NCI-H2081 treated with DMSO at 0.1 percent for 48 hours (cell line): Measurements from ENCODE around the gene GALNT9.
"Not testable (repeated sequence)": the region's sequence is repeated elsewhere in the genome, so short reads cannot be mapped to it uniquely, and the experiment has no call there.

Experiments used
- DNase-seq: peaks from one replicate; lab custom pipeline; 2025; lab: John Stamatoyannopoulos, UW

GALNT9 gene

GRCh38 chr12:132279184-132279889, 50.1 kb downstream of the GALNT9 start:
- DNase-seq = no peak

- DNase-seq = no peak
Observed at GRCh38 chr12:132278401-132279183, 50.8 kb downstream of the GALNT9 start.

DNA sequence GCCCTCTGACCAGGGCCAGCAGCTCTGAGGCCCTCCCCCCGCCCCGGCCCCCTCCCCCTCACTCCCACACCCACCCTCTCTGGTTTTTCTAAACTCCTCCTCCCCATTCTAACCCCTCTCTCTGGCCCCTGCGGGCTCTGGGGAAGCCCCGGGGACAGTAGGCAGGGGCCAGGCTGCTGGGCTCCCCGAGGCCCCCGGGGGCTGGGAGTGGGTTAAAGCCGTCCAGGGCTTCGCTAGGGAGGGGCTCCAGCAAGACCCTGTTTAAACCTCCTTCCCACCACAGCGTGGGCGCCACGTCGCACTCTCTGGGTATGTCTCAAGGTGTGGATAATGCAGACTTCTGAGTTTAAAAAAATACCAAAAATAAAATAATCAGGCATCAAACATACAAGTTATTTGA, 51.4 kb downstream of the GALNT9 start:
- no peak for DNase-seq

GRCh38 chr12:132277374-132277941, 51.9 kb downstream of the GALNT9 start:
- DNase-seq = no peak

- DNase-seq = no peak
Observed at GRCh38 chr12:132276827-132277373, 52.5 kb downstream of the GALNT9 start.

DNA sequence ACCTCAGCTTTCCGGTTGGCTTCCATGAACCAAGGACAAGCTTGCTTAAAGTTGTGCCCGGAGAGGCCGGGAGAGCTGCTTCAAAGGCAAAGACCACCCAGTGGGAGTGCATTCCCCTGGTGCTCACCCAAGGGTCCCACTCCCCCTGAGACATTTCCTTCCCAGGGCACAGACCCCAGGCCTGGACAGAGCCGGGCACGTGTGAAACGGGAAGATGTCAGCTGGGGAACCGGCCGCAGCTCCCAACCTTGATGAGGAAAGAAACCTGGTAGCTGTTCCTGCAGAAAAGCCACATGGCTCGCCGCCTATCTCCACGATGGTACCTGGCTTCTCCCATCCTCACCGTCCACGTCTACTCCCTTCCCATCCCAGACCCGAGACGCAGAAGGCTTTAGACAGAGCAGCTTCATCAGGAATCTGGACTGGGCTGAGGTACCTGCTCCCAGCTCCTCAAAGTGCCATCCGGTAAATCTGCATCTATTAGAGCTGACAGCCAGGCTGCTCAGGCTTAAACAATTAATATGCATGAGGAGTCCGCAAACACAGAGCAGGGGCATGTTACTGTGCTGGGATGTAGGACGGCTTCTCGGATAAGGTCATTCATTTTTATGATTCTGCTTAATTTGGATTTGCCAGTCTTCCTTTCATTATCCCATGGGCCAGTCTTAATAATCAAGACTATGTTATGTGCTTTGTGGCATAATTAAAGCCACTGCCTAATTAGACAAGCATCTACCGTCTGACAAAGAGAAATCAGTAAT, 53.1 kb downstream of the GALNT9 start:
- no peak for DNase-seq

GRCh38 chr12:132275631-132276030, 53.8 kb downstream of the GALNT9 start:
- no peak for DNase-seq

DNA sequence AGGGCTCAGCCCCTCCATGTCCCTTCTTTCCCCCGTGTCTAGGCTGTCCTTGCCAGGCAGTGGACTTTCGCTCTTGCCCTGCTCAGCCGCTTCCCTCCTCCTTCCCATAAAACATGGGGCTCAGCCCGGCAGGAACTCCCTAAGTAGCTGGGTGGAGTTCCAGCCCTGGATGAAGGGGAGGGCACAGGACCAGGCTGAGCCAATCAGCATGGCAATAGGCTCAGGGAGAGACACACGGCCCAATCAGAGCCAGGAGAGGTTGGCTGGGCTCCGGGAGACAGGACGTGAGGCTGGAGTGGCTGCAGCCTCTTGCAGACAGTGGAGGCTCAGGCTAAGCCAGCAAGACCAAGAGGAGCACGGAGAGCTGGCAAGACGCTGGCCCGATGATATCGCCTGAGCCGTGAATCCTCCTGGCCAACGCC, 54.3 kb downstream of the GALNT9 start:
- DNase-seq = no peak

GRCh38 chr12:132273992-132274334, 55.4 kb downstream of the GALNT9 start:
- no peak for DNase-seq

DNA sequence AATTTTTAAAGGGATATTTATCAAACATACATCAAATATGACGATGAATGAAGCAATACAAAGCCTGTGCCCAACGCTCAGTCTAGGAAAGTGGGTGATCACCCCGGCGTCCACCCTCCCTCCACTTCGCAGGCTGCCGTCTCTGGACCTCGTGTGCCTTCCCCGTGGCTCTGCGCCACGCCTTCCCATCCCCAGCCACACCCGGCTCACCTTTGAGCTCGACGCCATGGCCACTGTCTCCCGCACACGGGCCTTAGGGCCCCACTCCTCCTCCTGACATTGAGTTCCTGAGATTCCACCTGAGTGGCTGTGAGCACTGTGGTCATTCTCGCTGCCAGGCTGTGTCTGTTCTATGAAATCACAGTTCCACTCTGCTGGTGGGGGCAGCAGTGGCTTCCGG, 56.7 kb downstream of the GALNT9 start:
- no peak for DNase-seq

DNA sequence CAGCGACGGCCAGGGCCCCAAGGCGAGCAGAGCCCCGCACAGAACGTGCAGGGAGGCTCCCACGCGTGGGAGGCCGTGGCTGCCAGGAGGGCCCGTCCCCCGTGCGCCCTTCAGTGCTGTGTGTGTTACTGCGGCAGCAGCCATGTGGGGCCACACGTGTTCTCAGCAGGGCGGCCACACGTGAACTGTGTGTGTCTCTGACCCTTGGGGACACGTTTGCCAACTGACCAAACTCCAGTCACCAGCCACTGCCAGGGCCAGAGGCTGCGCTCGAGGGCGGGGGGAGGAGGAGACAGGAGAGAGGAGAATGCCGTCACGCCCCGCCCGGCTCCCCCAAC, 57.7 kb downstream of the GALNT9 start:
- DNase-seq = no peak

DNA sequence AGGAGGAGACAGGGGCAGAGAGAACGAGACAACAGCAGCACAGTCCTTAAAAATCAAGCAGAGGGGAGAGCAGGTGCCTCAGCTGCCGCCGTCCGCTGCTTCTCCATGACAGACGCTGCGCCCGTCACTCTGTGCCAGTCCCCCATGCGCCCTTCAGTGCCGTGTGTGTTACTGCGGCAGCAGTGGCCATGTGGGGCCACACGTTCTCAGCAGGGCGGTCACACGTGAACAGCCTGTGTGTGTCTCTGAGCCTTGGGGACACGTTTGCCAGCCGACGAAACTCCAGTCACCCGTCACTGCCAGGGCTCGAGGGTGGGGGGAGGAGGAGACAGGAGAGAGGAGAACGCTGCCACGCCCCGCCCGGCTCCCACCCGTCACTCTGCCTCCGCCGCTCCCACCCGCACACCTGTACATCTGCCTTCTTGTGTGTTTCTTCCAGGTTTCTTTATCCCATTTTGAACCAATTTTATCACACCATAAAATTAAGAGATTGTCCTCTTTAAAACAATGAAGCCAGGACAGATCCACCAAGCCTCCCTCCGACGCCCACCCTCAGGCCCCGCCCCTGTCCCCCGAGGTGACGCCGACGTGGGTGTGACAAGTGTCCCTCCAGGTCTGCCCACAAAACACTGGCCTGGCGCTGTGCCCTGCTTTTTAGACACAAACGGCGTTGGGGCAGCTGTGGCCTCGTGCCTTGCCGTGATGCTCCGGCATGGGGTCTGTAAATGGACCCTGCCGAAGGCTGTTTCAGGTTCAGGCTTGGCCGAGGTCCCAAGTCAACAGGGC, 58.2 kb downstream of the GALNT9 start:
- no peak for DNase-seq

DNA sequence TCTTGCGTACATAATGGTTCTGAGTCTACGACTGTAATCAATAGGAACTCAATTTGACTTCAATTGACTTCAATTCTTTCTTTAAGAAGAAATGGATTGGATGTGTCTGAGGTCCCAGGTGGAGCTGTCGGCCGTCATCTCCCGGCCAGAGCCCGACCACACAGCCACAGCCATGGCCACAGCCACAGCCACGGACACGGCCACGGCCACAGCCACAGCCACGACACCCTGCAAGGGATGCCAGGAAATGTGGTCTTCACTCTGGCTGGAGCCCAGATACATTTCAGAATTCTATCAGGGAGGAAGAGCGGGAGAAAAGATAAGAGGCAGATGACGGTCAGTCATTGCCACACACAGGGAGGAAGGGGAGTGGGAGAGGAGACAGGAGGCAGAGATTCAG, 58.9 kb downstream of the GALNT9 start:
- DNase-seq = no peak

GRCh38 chr12:132269271-132269968, 60.0 kb downstream of the GALNT9 start:
- DNase-seq = no peak

- no peak for DNase-seq
Observed at GRCh38 chr12:132268674-132269073, 60.7 kb downstream of the GALNT9 start.

GRCh38 chr12:132267873-132268272, 61.5 kb downstream of the GALNT9 start:
- DNase-seq = no peak

GRCh38 chr12:132266802-132267201, 62.6 kb downstream of the GALNT9 start:
- no peak for DNase-seq

DNA sequence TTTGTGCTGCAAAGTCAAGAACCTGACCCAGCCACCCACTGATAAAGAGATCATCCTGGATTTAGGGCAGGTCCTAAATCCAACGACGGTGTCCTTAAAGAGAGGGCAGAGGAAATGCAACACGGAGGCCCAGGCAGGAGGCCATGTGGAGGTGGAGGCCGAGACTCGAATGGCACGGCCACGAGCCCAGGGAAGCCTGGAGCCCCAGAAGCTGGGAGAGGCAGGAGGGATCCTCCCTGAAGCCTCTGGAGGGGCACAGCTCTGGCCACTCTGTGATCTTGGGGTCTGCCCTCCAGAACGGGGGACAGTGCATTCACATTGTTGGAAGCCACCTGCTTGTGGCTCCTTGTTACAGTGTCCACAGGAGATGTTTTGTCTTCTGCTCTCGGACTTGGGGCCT, 63.0 kb downstream of the GALNT9 start:
- DNase-seq = no peak

DNA sequence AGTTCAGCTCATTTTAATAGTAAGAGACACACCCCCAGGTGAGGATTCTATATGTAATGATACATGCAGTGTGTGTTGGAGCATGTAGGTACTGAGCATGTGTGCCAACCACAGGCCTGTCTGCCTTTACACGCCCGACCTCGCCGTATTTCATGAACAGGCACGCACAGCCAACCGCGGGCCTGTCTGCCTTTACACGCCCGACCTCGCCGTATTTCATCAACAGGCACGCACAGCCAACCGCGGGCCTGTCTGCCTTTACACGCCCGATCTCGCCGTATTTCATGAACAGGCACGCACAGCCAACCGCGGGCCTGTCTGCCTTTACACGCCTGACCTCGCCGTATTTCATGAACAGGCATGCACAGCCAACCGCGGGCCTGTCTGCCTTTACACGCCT, 63.6 kb downstream of the GALNT9 start:
- DNase-seq = not testable (repeated sequence)

DNA sequence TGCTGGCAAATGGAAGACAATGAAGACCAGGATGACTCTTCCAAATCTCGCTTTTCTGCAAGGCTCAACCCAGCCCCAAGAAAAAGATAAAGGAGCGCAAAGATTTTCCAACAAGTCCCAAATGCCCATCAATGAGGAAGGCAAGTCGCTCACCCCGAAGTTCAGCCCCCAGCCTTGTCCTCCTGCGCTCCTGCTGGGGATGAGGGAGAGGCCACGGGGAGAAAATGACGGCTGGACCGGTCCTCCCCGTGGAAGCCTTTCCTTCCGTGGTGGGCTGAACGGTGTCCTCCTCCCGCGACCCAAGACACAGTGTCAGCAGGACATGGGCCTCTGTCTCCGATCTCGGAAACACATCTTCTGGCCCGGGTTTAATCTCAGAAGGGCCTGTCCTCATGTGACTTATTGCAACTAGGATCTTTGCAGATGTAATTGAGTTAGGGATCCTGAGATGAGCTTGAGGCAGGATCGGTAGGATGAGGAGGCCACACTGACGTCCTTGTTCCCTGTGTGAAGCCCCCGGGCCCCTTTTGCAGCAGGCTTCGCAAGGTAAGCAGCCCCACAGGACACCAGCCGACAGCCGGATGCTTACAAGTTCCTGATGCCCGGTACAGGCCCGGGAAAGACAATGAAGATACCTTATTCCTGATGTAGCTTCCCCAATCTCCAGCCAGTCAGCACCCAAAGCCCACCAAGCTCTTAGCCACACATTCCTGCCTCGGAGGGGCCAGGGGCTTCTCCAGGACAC, 64.2 kb downstream of the GALNT9 start:
- DNase-seq = no peak
